ENCODE data around the gene SEMA5B.

GRCh38 chr3:123018683-123019082 lies 8.9 kb downstream of the SEMA5B start:
- no peak for TF ChIP-seq POLR2A (IDR thresholded peaks at IDR 0.05; ENCODE audit: low read length)
- TF ChIP-seq GATA1 (IDR thresholded peaks at IDR 0.05; ENCODE audit: low read depth, low read length): no peak

Measured in erythroblast (primary cell).